Neuronal stem cell (in vitro differentiated cells): Measurements from ENCODE around the gene MAPKAPK5.

Source experiments
- DNase-seq: peaks from one replicate; pipeline ENCODE4 v3.0.0-alpha.2; 2013; ENCODE audit warnings: low spot score
- H2AFZ ChIP-seq: one replicate; pipeline ENCODE4 v1.6.1; 2013; ENCODE audit warnings: mild to moderate bottlenecking, low read length, inconsistent platforms
- H2AK5ac ChIP-seq: 2 replicates; pipeline ENCODE4 v1.6.1; 2013; ENCODE audit warnings: low read depth, mild to moderate bottlenecking, inconsistent platforms, low read length, moderate library complexity, mixed read lengths
- H2BK120ac ChIP-seq: 2 replicates; pipeline ENCODE4 v1.6.1; 2013; ENCODE audit warnings: low read depth, mild to moderate bottlenecking, inconsistent platforms, low read length, moderate library complexity, mixed read lengths
- H2BK12ac ChIP-seq: one replicate; pipeline ENCODE4 v1.6.1; 2013; ENCODE audit warnings: low read length, inconsistent platforms
- H2BK15ac ChIP-seq: 2 replicates; pipeline ENCODE4 v1.6.1; 2013; ENCODE audit warnings: mild to moderate bottlenecking, low read length, inconsistent platforms, mixed read lengths
- H2BK5ac ChIP-seq: one replicate; pipeline ENCODE4 v1.6.1; 2013; ENCODE audit warnings: inconsistent platforms, mild to moderate bottlenecking, low read length, moderate library complexity
- H3K14ac ChIP-seq: one replicate; pipeline ENCODE4 v1.6.1; 2013; ENCODE audit warnings: low read length, inconsistent platforms
- H3K18ac ChIP-seq: 2 replicates; pipeline ENCODE4 v1.6.1; 2013; ENCODE audit warnings: low read length, inconsistent platforms
- H3K23ac ChIP-seq: 2 replicates; pipeline ENCODE4 v1.6.1; 2013; ENCODE audit warnings: low read depth, mild to moderate bottlenecking, mixed read lengths, low read length, inconsistent platforms; ENCODE audit not compliant: poor library complexity
- H3K27ac ChIP-seq: replicated peaks from 3 replicates; pipeline ENCODE4 v1.5.1; 2013; ENCODE audit warnings: low read length, inconsistent platforms
- H3K27me3 ChIP-seq, 3 experiments: 2 replicates each; pipeline ENCODE4 v1.6.1; 2013; ENCODE audit warnings: low read length in 3 of 3, mild to moderate bottlenecking in 2 of 3, inconsistent platforms in 1 of 3, low read depth in 1 of 3, mixed read lengths in 1 of 3, moderate library complexity in 1 of 3; ENCODE audit not compliant: control insufficient read depth in 3 of 3, insufficient read depth in 3 of 3
- H3K36me3 ChIP-seq, 2 donors: replicated peaks in 1 of 2; 2 replicates each; pipeline ENCODE4 v1.6.1; 2013; ENCODE audit warnings: low read length in 2 of 2; ENCODE audit not compliant: control insufficient read depth in 2 of 2, insufficient read depth in 2 of 2
- H3K4ac ChIP-seq: 2 replicates; pipeline ENCODE4 v1.6.1; 2013; ENCODE audit warnings: inconsistent platforms, mild to moderate bottlenecking, low read length, moderate library complexity
- H3K4me1 ChIP-seq, 2 donors: 1 replicate in 1 of 2; 2 replicates in 1 of 2; pipeline ENCODE4 v1.6.1; 2013; ENCODE audit warnings: low read length in 2 of 2, low read depth in 1 of 2; ENCODE audit not compliant: control insufficient read depth in 2 of 2, insufficient read depth in 1 of 2
- H3K4me2 ChIP-seq: one replicate; pipeline ENCODE4 v1.6.1; 2013; ENCODE audit warnings: mild to moderate bottlenecking, low read length, inconsistent platforms; ENCODE audit not compliant: insufficient read depth, poor library complexity, severe bottlenecking
- H3K4me3 ChIP-seq, 2 donors: 2 replicates each; pipeline ENCODE4 v1.5.1; 2013; ENCODE audit warnings: low read length in 2 of 2, mild to moderate bottlenecking in 2 of 2, inconsistent platforms in 1 of 2, moderate library complexity in 1 of 2
- H3K79me1 ChIP-seq: one replicate; pipeline ENCODE4 v1.6.1; 2013; ENCODE audit warnings: low read depth, mild to moderate bottlenecking, inconsistent platforms, low read length, moderate library complexity
- H3K9ac ChIP-seq: one replicate; pipeline ENCODE4 v1.6.1; 2013; ENCODE audit warnings: mild to moderate bottlenecking, low read depth, low read length, inconsistent platforms; ENCODE audit not compliant: poor library complexity
- H3K9me3 ChIP-seq, 2 donors: replicated peaks in 1 of 2; 2 replicates each; pipeline versions ENCODE3 to v1.6.1; 2013; ENCODE audit warnings: low read length in 2 of 2, mild to moderate bottlenecking in 2 of 2, inconsistent platforms in 1 of 2, low read depth in 1 of 2, mixed read lengths in 1 of 2, moderate library complexity in 1 of 2; ENCODE audit not compliant: control insufficient read depth in 2 of 2, insufficient read depth in 1 of 2
- H4K8ac ChIP-seq: one replicate; pipeline ENCODE4 v1.6.1; 2013; ENCODE audit warnings: low read depth, mild to moderate bottlenecking, inconsistent platforms, low read length, moderate library complexity
- H4K91ac ChIP-seq: one replicate; pipeline ENCODE4 v1.6.1; 2013; ENCODE audit warnings: low read length, low read depth, mild to moderate bottlenecking, inconsistent platforms; ENCODE audit not compliant: poor library complexity
- WGBS, 2 donors: extraction: QIAGEN DNeasy Blood & Tissue Kit; methylation state at CpG; one replicate each; pipeline ENCODE4 v1.1.7; 2013; ENCODE audit warnings: missing lambda C conversion rate in 2 of 2, mixed read lengths in 1 of 2; ENCODE audit not compliant: insufficient read length in 2 of 2, insufficient replicate concordance in 1 of 2; ENCODE audit errors: extremely low coverage in 2 of 2; 5-methylcytosine and 5-hydroxymethylcytosine counted together

MAPKAPK5 gene

GRCh38 chr12:111803038-111803626, 38.9 kb upstream of the MAPKAPK5 start:
- H4K91ac ChIP-seq: no peak overlapping the region
- H2BK5ac ChIP-seq: no peak overlapping the region
- H2AK5ac ChIP-seq: no peak overlapping the region
- H2AFZ ChIP-seq: no peak overlapping the region
- no peak overlapping the region for H3K18ac ChIP-seq
- no peak overlapping the region for H3K14ac ChIP-seq
- peaks cover 20 to 30% of the 10 kb centered on the region in 2 donors for H3K36me3 ChIP-seq
- peaks cover 1% of the 10 kb centered on the region for H3K79me1 ChIP-seq
- no peak overlapping the region for H3K23ac ChIP-seq
- no peak overlapping the region for H2BK12ac ChIP-seq
- H2BK120ac ChIP-seq: no peak overlapping the region
- H4K8ac ChIP-seq: no peak overlapping the region
- H3K4me3 ChIP-seq: no peak overlapping the region
- H2BK15ac ChIP-seq: no peak overlapping the region
- H3K27ac ChIP-seq: no peak overlapping the region
- H3K9me3 ChIP-seq: no peaks in the 10 kb centered on the region
- H3K4ac ChIP-seq: no peak overlapping the region
- no peaks in the 10 kb centered on the region for H3K4me1 ChIP-seq
- WGBS, 2 donors: no CpG with 5 or more reads among the region's 6 CpGs
- no peak for DNase-seq
- H3K27me3 ChIP-seq: no peaks in the 10 kb centered on the region
- H3K4me2 ChIP-seq: no peak overlapping the region
- H3K9ac ChIP-seq: no peak overlapping the region

GRCh38 chr12:111803851-111804250, 38.2 kb upstream of the MAPKAPK5 start:
- Histone ChIP-seq H3K23ac (no peak overlapping the region), H2BK120ac (no peak overlapping the region), H3K27me3 (no peaks in the 10 kb centered on the region), H4K8ac (no peak overlapping the region), H2BK5ac (no peak overlapping the region), H3K4me2 (no peak overlapping the region), H2AFZ (no peak overlapping the region), H3K79me1 (peaks cover 1% of the 10 kb centered on the region), H3K9me3 (no peaks in the 10 kb centered on the region), H4K91ac (no peak overlapping the region), H2AK5ac (no peak overlapping the region), H3K9ac (no peak overlapping the region), H3K4ac (no peak overlapping the region), H3K14ac (no peak overlapping the region), H3K27ac (no peak overlapping the region), H2BK12ac (no peak overlapping the region), H3K4me1 (no peaks in the 10 kb centered on the region), H3K4me3 (no peak overlapping the region), H3K18ac (no peak overlapping the region), H2BK15ac (no peak overlapping the region), H3K36me3 (peaks cover 16 to 29% of the 10 kb centered on the region in 2 donors)
- no CpG with 5 or more reads among the region's 8 CpGs for WGBS, 2 donors
- no peak for DNase-seq

- Histone ChIP-seq H3K23ac (no peak overlapping the region), H3K4ac (no peak overlapping the region), H2BK12ac (no peak overlapping the region), H4K8ac (no peak overlapping the region), H3K79me1 (peaks cover 1% of the 10 kb centered on the region), H3K9ac (no peak overlapping the region), H3K9me3 (no peaks in the 10 kb centered on the region), H3K36me3 (peaks cover 3 to 26% of the 10 kb centered on the region in 2 donors), H4K91ac (no peak overlapping the region), H3K4me2 (no peak overlapping the region), H3K4me3 (no peak overlapping the region), H3K18ac (no peak overlapping the region), H2AFZ (no peak overlapping the region), H3K27ac (no peak overlapping the region), H3K4me1 (no peaks in the 10 kb centered on the region), H3K27me3 (no peaks in the 10 kb centered on the region), H2BK120ac (no peak overlapping the region), H2AK5ac (no peak overlapping the region), H2BK5ac (no peak overlapping the region), H3K14ac (no peak overlapping the region), H2BK15ac (no peak overlapping the region)
- DNase-seq: no peak
- no CpG with 5 or more reads among the region's 4 CpGs for WGBS, 2 donors
These were observed 35.7 kb upstream of the MAPKAPK5 start for GRCh38 chr12:111806304-111806703.

- no peaks in the 10 kb centered on the region for H3K27me3 ChIP-seq
- H3K14ac ChIP-seq: no peak overlapping the region
- peaks cover 1% of the 10 kb centered on the region for H3K79me1 ChIP-seq
- no CpG with 5 or more reads among the region's 7 CpGs for WGBS, 2 donors
- H3K18ac ChIP-seq: no peak overlapping the region
- no peak overlapping the region for H3K27ac ChIP-seq
- H2BK12ac ChIP-seq: no peak overlapping the region
- H2AK5ac ChIP-seq: no peak overlapping the region
- H2BK120ac ChIP-seq: no peak overlapping the region
- H3K9me3 ChIP-seq: no peaks in the 10 kb centered on the region
- no peak overlapping the region for H4K91ac ChIP-seq
- H3K23ac ChIP-seq: no peak overlapping the region
- no peak overlapping the region for H3K4me2 ChIP-seq
- H3K9ac ChIP-seq: no peak overlapping the region
- H4K8ac ChIP-seq: no peak overlapping the region
- H2AFZ ChIP-seq: no peak overlapping the region
- no peak overlapping the region for H3K4ac ChIP-seq
- no peaks in the 10 kb centered on the region for H3K4me1 ChIP-seq
- DNase-seq: no peak
- no peak overlapping the region for H2BK15ac ChIP-seq
- H2BK5ac ChIP-seq: no peak overlapping the region
- H3K36me3 ChIP-seq: peaks cover 3 to 22% of the 10 kb centered on the region in 2 donors
- H3K4me3 ChIP-seq: no peak overlapping the region
These were observed 34.8 kb upstream of the MAPKAPK5 start for GRCh38 chr12:111807232-111807631.
